Lower leg skin (tissue), 3 donors: ENCODE results near the gene ARHGAP8.

Experiments
- CTCF ChIP-seq, 3 donors: fragments of 450-650 bp; IDR thresholded peaks; one replicate each; pipeline ENCODE4 v1.5.1; 2016; ENCODE audit warnings: antibody characterized with exemption in 3 of 3, mild to moderate bottlenecking in 3 of 3, moderate library complexity in 2 of 3
- POLR2A ChIP-seq, 2 donors: fragments of 450-650 bp; IDR thresholded peaks; one replicate each; pipeline ENCODE4 v1.6.1; 2016 to 2017; ENCODE audit warnings: antibody characterized with exemption in 2 of 2, mild to moderate bottlenecking in 1 of 2, moderate library complexity in 1 of 2

- TF ChIP-seq CTCF (IDR thresholded peaks at IDR 0.05): no peak
- TF ChIP-seq POLR2A (IDR thresholded peaks at IDR 0.05): no peak
These were observed 12.0 kb downstream of the ARHGAP8 start for GRCh38 chr22:44764373-44764772.
